Liver (tissue), 9 donors: ENCODE data around the gene ABLIM2. TPM values are rescaled to one million over a fixed set of nuclear protein-coding genes. Genes with fewer than 3 reads are reported as not detected.

ENCODE experiments used
- DNase-seq: peaks from one replicate; pipeline ENCODE4 v3.0.0-alpha.2; 2017; ENCODE audit warnings: low spot score
- H3K27ac ChIP-seq, 2 donors: one replicate each; pipeline ENCODE4 v1.7.0; 2013; ENCODE audit warnings: inconsistent platforms in 2 of 2, low read length in 2 of 2, control low read depth in 1 of 2, low read depth in 1 of 2, mild to moderate bottlenecking in 1 of 2
- H3K27me3 ChIP-seq, 4 donors: one replicate each; pipeline versions ENCODE4 v1.6.1 to v1.7.0; 2013; ENCODE audit warnings: low read length in 3 of 4, inconsistent platforms in 1 of 4, mild to moderate bottlenecking in 1 of 4, moderate library complexity in 1 of 4; ENCODE audit not compliant: control insufficient read depth in 4 of 4, insufficient read depth in 4 of 4
- H3K36me3 ChIP-seq, 4 donors: one replicate each; pipeline versions ENCODE4 v1.6.1 to v1.7.0; 2013; ENCODE audit warnings: low read length in 3 of 4, mild to moderate bottlenecking in 3 of 4, low read depth in 1 of 4, moderate library complexity in 1 of 4; ENCODE audit not compliant: control insufficient read depth in 4 of 4, insufficient read depth in 3 of 4
- H3K4me1 ChIP-seq, 4 donors: one replicate each; pipeline versions ENCODE4 v1.6.1 to v1.7.0; 2013; ENCODE audit warnings: low read length in 3 of 4, mild to moderate bottlenecking in 3 of 4, moderate library complexity in 1 of 4; ENCODE audit not compliant: control insufficient read depth in 4 of 4, insufficient read depth in 4 of 4
- H3K4me3 ChIP-seq, 3 donors: one replicate each; pipeline versions ENCODE4 v1.6.1 to v1.7.0; 2013; ENCODE audit warnings: low read length in 3 of 3, control low read depth in 1 of 3, low read depth in 1 of 3, mild to moderate bottlenecking in 1 of 3
- H3K9ac ChIP-seq, 2 donors: one replicate each; pipeline ENCODE4 v1.7.0; 2013; ENCODE audit warnings: low read length in 2 of 2, mild to moderate bottlenecking in 2 of 2, moderate library complexity in 2 of 2, control low read depth in 1 of 2, low read depth in 1 of 2
- H3K9me3 ChIP-seq, 4 donors: one replicate each; pipeline versions ENCODE4 v1.6.1 to v1.7.0; 2013; ENCODE audit warnings: low read length in 3 of 4; ENCODE audit not compliant: control insufficient read depth in 4 of 4
- EGR1 ChIP-seq, 2 donors: IDR thresholded peaks; 2 replicates each; pipeline ENCODE4 v1.6.1; 2016 to 2018; ENCODE audit warnings: antibody characterized with exemption in 2 of 2, low read depth in 2 of 2
- FOXA1 ChIP-seq: IDR thresholded peaks from 2 replicates; pipeline ENCODE4 v1.6.1; 2016; ENCODE audit warnings: antibody characterized with exemption
- FOXA2 ChIP-seq: IDR thresholded peaks from 2 replicates; pipeline ENCODE4 v1.6.1; 2016; ENCODE audit warnings: antibody characterized with exemption
- GABPA ChIP-seq, 2 donors: IDR thresholded peaks in 1 of 2; conservative IDR thresholded peaks in 1 of 2; 2 replicates each; pipeline ENCODE4 v1.6.1; 2016; ENCODE audit warnings: antibody characterized with exemption in 2 of 2, mild to moderate bottlenecking in 1 of 2, moderate library complexity in 1 of 2
- HNF4A ChIP-seq, 2 donors: conservative IDR thresholded peaks; 2 replicates each; pipeline ENCODE4 v1.6.1; 2016; ENCODE audit warnings: antibody characterized with exemption in 2 of 2, mild to moderate bottlenecking in 2 of 2
- HNF4G ChIP-seq: IDR thresholded peaks from 2 replicates; pipeline ENCODE4 v1.6.1; 2016; ENCODE audit warnings: antibody characterized with exemption
- JUND ChIP-seq, 2 donors: IDR thresholded peaks; 2 replicates each; pipeline ENCODE4 v1.6.1; 2016; ENCODE audit warnings: antibody characterized with exemption in 2 of 2
- NR2F2 ChIP-seq: IDR thresholded peaks from 2 replicates; pipeline ENCODE4 v1.6.1; 2016; ENCODE audit warnings: antibody characterized with exemption
- RAD21 ChIP-seq, 2 donors: IDR thresholded peaks; 2 replicates each; pipeline ENCODE4 v1.6.1; 2016; ENCODE audit warnings: antibody characterized with exemption in 2 of 2, mild to moderate bottlenecking in 2 of 2
- RXRA ChIP-seq, 2 donors: IDR thresholded peaks; 2 replicates each; pipeline ENCODE4 v1.6.1; 2017 to 2018; ENCODE audit warnings: antibody characterized with exemption in 2 of 2, mild to moderate bottlenecking in 1 of 2
- SP1 ChIP-seq: IDR thresholded peaks from 2 replicates; pipeline ENCODE4 v1.6.1; 2018; ENCODE audit warnings: antibody characterized with exemption, mild to moderate bottlenecking
- TAF1 ChIP-seq: conservative IDR thresholded peaks from 2 replicates; pipeline ENCODE4 v1.6.1; 2016; ENCODE audit warnings: antibody characterized with exemption, mild to moderate bottlenecking
- YY1 ChIP-seq: IDR thresholded peaks from 2 replicates; pipeline ENCODE4 v1.6.1; 2016; ENCODE audit warnings: antibody characterized with exemption, mild to moderate bottlenecking
- WGBS: extraction: QIAGEN DNeasy Blood & Tissue Kit; methylation state at CpG from one replicate; pipeline ENCODE4 v1.1.7; 2013; 5-methylcytosine and 5-hydroxymethylcytosine counted together
- polyA plus RNA-seq, 2 donors: library from polyadenylated mRNA; stranded (reverse) in 1 of 2; unstranded in 1 of 2; fragments of 200-250 nt in 1 of 2; fragments of >200 nt in 1 of 2; fragmentation: Nextera tagmentation in 1 of 2; extraction: Ambion mirVana in 1 of 2; gene quantifications; one replicate each; pipeline versions ENCODE4 v1.2.1 to v1.2.3, GENCODE V29; 2013 to 2015
- total RNA-seq, 2 donors: library from RNA; depleted of rRNA; stranded (reverse); fragments of >200 nt; gene quantifications; one replicate each; pipeline ENCODE4 v1.2.3, GENCODE V29; 2014
- TF ChIP-seq, protein P1 (sequence below): IDR thresholded peaks from 2 replicates; pipeline ENCODE4 v1.6.1; 2016; ENCODE audit warnings: antibody characterized with exemption
- TF ChIP-seq, protein P2 (sequence below): IDR thresholded peaks from 2 replicates; pipeline ENCODE4 v1.6.1; 2016; ENCODE audit warnings: antibody characterized with exemption, mild to moderate bottlenecking
- TF ChIP-seq, protein P3 (sequence below): IDR thresholded peaks from 2 replicates; pipeline ENCODE4 v1.6.1; 2016; ENCODE audit warnings: antibody characterized with exemption
- TF ChIP-seq, protein P4 (sequence below): fragments of 150-350 bp; IDR thresholded peaks from 2 replicates; pipeline ENCODE4 v1.5.1; 2017; ENCODE audit warnings: improper control_type of control experiment, low read depth, low read length; ENCODE audit not compliant: missing input control
- TF ChIP-seq, protein P5 (sequence below): IDR thresholded peaks from 2 replicates; pipeline ENCODE4 v1.6.1; 2016; ENCODE audit warnings: antibody characterized with exemption
- donor health status: healthy.
- donor health status: healthy.
- donor health status: healthy.
- donor health status: healthy.
- donor health status: healthy.

Gene ABLIM2
- total and polyA plus RNA-seq, 4 donors = 0.75 to 2.5 (median 0.93) TPM

DNA sequence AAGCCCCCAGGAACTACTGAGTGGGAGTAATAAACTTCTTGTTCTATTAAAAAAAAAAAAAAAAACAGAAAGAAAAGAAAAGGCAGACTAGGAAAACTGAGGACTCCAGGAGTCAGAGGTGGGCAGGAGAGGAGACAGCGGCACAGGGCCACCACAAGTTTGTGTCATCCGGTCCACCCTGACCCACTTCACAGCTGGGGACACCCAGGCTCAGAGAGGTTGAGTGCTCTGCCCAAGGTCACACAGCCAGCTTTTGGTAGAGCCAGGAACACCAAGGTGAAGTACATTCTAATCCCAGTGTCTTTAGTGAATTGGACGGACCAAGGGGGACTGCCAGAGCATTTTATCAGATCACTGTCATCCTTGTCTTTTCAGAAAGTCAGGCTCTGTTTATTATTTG lies 16.4 kb upstream of the ABLIM2 start:
- no peaks in the 10 kb centered on the region for H3K4me1 ChIP-seq
- no peaks in the 10 kb centered on the region for H3K36me3 ChIP-seq
- H3K27ac ChIP-seq = no peak overlapping the region
- no peak for DNase-seq
- no peak overlapping the region for H3K4me3 ChIP-seq
- H3K9me3 ChIP-seq = no peaks in the 10 kb centered on the region
- TF ChIP-seq RAD21 (IDR thresholded peaks at IDR 0.05) (no peak), EGR1 (IDR thresholded peaks at IDR 0.05; ENCODE audit: low read depth in 2 of 2) (no peak), FOXA2 (no peak), NR2F2 (no peak), GABPA (IDR thresholded peaks at IDR 0.05 in 1 of 2, conservative IDR thresholded peaks at IDR 0.05 in 1 of 2) (no peak), HNF4A (conservative IDR thresholded peaks at IDR 0.05) (no peak), SP1 (no peak), HNF4G (no peak), JUND (IDR thresholded peaks at IDR 0.05) (no peak), RXRA (IDR thresholded peaks at IDR 0.05) (no peak), YY1 (no peak), TAF1 (no peak), FOXA1 (no peak)
- TF ChIP-seq, protein P1, sequence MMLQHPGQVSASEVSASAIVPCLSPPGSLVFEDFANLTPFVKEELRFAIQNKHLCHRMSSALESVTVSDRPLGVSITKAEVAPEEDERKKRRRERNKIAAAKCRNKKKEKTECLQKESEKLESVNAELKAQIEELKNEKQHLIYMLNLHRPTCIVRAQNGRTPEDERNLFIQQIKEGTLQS = no peak
- TF ChIP-seq, protein P2, sequence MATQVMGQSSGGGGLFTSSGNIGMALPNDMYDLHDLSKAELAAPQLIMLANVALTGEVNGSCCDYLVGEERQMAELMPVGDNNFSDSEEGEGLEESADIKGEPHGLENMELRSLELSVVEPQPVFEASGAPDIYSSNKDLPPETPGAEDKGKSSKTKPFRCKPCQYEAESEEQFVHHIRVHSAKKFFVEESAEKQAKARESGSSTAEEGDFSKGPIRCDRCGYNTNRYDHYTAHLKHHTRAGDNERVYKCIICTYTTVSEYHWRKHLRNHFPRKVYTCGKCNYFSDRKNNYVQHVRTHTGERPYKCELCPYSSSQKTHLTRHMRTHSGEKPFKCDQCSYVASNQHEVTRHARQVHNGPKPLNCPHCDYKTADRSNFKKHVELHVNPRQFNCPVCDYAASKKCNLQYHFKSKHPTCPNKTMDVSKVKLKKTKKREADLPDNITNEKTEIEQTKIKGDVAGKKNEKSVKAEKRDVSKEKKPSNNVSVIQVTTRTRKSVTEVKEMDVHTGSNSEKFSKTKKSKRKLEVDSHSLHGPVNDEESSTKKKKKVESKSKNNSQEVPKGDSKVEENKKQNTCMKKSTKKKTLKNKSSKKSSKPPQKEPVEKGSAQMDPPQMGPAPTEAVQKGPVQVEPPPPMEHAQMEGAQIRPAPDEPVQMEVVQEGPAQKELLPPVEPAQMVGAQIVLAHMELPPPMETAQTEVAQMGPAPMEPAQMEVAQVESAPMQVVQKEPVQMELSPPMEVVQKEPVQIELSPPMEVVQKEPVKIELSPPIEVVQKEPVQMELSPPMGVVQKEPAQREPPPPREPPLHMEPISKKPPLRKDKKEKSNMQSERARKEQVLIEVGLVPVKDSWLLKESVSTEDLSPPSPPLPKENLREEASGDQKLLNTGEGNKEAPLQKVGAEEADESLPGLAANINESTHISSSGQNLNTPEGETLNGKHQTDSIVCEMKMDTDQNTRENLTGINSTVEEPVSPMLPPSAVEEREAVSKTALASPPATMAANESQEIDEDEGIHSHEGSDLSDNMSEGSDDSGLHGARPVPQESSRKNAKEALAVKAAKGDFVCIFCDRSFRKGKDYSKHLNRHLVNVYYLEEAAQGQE = no peak
- TF ChIP-seq, protein P3, sequence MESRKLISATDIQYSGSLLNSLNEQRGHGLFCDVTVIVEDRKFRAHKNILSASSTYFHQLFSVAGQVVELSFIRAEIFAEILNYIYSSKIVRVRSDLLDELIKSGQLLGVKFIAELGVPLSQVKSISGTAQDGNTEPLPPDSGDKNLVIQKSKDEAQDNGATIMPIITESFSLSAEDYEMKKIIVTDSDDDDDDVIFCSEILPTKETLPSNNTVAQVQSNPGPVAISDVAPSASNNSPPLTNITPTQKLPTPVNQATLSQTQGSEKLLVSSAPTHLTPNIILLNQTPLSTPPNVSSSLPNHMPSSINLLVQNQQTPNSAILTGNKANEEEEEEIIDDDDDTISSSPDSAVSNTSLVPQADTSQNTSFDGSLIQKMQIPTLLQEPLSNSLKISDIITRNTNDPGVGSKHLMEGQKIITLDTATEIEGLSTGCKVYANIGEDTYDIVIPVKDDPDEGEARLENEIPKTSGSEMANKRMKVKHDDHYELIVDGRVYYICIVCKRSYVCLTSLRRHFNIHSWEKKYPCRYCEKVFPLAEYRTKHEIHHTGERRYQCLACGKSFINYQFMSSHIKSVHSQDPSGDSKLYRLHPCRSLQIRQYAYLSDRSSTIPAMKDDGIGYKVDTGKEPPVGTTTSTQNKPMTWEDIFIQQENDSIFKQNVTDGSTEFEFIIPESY = no peak
- TF ChIP-seq, protein P4, sequence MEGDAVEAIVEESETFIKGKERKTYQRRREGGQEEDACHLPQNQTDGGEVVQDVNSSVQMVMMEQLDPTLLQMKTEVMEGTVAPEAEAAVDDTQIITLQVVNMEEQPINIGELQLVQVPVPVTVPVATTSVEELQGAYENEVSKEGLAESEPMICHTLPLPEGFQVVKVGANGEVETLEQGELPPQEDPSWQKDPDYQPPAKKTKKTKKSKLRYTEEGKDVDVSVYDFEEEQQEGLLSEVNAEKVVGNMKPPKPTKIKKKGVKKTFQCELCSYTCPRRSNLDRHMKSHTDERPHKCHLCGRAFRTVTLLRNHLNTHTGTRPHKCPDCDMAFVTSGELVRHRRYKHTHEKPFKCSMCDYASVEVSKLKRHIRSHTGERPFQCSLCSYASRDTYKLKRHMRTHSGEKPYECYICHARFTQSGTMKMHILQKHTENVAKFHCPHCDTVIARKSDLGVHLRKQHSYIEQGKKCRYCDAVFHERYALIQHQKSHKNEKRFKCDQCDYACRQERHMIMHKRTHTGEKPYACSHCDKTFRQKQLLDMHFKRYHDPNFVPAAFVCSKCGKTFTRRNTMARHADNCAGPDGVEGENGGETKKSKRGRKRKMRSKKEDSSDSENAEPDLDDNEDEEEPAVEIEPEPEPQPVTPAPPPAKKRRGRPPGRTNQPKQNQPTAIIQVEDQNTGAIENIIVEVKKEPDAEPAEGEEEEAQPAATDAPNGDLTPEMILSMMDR = no peak
- TF ChIP-seq, protein P5, sequence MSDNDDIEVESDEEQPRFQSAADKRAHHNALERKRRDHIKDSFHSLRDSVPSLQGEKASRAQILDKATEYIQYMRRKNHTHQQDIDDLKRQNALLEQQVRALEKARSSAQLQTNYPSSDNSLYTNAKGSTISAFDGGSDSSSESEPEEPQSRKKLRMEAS = no peak
- H3K27me3 ChIP-seq = no peaks in the 10 kb centered on the region
- no peak overlapping the region for H3K9ac ChIP-seq
- WGBS = 89% methylated on average over 3 of the region's 3 CpGs
